ENCODE results near the gene ZNF813. TPM values are rescaled to one million over a fixed set of nuclear protein-coding genes. Genes with fewer than 3 reads are reported as not detected.
A peak's percentile ranks its signal among the peaks of the same experiment; 100 is the strongest.
"Not testable (repeated sequence)": the region's sequence is repeated elsewhere in the genome, so short reads cannot be mapped to it uniquely, and the experiment has no call there.

The ZNF813 gene
- total RNA-seq, 2 experiments from 2014 or later, result 5.8 to 7.4 TPM

DNA sequence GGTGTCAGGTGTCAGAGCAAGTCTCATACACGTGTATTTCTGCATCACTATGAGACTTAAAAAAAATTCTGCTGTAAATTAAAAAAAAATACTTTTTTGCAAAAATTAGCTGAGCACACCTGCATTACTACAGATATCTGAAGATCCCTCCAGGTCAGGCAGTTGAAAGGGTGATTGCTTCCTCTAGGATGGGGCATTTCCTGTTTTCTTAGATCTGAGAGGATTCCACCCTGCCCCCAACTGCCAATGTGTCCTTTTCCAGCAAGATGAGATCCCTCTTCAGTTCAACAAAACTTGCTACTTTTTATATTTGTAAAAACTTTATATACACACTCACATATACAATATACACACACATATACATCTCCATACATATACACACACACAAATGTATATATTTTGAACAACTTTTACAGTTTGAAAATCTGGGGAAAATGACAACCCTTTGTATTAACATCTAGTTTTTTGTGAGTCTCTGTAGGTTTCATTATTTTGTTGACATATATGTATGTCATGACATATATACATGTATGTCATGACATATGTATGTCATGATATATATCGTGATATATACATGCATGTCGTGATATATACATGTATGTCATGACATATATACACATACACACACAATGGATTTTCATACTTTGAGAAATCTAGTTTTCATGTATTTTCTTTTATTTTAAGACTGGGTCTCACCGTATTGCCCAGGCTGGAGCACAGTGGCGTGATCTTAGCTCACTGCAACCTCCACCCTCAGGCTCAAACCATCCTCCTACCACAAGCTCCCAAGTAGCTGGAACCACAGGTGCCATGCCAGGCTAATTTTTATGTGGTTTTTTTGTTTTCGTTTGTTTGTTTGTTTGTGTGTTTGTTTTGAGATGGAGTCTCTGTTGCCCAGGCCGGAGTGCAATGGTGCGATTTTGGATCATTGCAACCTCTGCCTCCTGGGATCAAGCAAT lies 17.8 kb downstream of the ZNF813 start:
- CTCF ChIA-PET, result no interaction called here
- H3K27ac Mint-ChIP-seq, result no peak overlapping the region

DNA sequence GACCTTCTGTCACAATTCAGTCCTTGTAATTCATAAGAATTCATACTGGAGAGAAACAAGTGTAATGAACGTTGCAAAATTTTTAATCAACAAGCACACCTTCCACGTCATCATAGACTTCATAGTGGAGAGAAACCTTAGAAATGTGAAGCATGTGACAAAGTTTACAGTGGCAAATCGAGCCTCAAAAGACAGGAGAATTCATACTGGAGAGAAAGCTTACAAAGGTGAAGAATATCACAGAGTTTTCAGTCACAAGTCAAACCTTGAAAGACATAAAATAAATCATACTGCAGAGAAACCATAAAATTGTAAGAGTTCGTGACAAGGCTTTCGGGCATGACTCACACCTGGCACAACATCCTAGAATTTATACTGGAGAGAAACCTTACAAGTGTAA lies 24.6 kb downstream of the ZNF813 start:
- Mint-ChIP-seq H3K9me3 (ENCODE audit: low read depth) (peaks cover 62% of the 10 kb centered on the region), H3K27ac (no peak overlapping the region), H3K27me3 (no peaks in the 10 kb centered on the region), H3K4me1 (no peaks in the 10 kb centered on the region), H3K36me3 (ENCODE audit: low read depth) (peaks cover 75% of the 10 kb centered on the region), H3K4me3 (no peak overlapping the region)
- CTCF ChIA-PET, result no interaction called here
- intact Hi-C loops (cut with DNase I, micrococcal nuclease), result no loop called here
- ATAC-seq (no peak), DNase-seq (no peak)
- POLR2A ChIA-PET, result no interaction called here

More for the DNA sequence above, 17.8 kb downstream of the ZNF813 start:
- ATAC-seq (no peak), DNase-seq (no peak)
- peaks cover 49% of the 10 kb centered on the region for H3K9me3 Mint-ChIP-seq (ENCODE audit: low read depth)
- POLR2A ChIA-PET, result no interaction called here
- no peak overlapping the region for H3K4me3 Mint-ChIP-seq
- H3K36me3 Mint-ChIP-seq (ENCODE audit: low read depth), result peaks cover 87% of the 10 kb centered on the region
- no peaks in the 10 kb centered on the region for H3K4me1 Mint-ChIP-seq
- no peaks in the 10 kb centered on the region for H3K27me3 Mint-ChIP-seq
- intact Hi-C loops (cut with DNase I, micrococcal nuclease), result no loop called here

DNA sequence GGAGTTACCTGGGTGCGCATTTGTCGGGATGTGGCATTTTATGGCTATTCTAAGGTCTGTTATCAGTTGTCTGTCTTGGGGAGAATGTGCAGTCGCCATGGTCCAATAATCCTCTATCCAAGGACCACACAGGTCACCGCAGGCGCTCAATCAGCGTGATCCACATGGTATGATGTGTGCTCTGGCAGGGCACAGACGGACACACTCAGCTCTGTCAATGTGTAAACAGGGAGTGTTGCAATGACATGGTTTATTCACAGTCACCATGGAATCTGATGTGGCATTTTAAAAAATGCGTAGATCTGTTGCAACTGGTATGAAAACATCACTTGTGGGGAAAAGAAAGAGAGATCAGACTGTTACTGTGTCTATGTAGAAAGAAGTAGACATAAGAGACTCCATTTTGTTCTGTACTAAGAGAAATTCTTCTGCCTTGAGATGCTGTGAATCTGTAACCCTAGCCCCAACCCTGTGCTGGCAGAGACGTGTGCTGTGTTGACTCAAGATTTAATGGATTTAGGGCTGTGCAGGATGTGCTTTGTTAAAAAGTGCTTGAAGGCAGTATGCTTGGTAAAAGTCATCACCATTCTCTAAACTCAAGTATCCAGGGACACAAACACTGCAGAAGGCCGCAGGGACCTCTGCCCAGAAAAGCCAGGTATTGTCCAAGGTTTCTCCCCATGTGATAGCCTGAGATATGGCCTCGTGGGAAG lies 29.9 kb downstream of the ZNF813 start:
- Mint-ChIP-seq H3K36me3 (ENCODE audit: low read depth) (peaks cover 24% of the 10 kb centered on the region), H3K9me3 (ENCODE audit: low read depth) (peaks cover 44% of the 10 kb centered on the region)
- H3K4me1 Mint-ChIP-seq; H3K27me3 Mint-ChIP-seq; ATAC-seq; POLR2A ChIA-PET; intact Hi-C loops (cut with DNase I, micrococcal nuclease); DNase-seq; CTCF ChIA-PET; H3K27ac Mint-ChIP-seq; H3K4me3 Mint-ChIP-seq: not testable (repeated sequence)

DNA sequence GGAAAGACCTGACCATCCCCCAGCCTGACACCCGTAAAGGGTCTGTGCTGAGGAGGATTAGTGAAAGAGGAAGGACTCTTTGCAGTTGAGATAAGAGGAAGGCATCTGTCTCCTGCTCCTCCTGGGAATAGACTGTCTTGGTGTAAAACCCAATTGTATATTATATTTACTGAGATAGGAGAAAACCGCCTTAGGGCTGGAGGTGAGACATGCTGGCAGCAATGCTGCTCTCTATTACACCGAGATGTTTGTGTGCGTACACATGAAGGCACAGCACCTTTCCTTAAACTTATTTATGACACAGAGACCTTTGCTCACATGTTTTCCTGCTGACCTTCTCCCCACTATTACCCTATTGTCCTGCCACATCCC lies 30.5 kb downstream of the ZNF813 start:
- H3K27me3 Mint-ChIP-seq; DNase-seq; intact Hi-C loops (cut with DNase I, micrococcal nuclease); H3K27ac Mint-ChIP-seq; ATAC-seq; H3K4me3 Mint-ChIP-seq; H3K4me1 Mint-ChIP-seq; CTCF ChIA-PET; POLR2A ChIA-PET: not testable (repeated sequence)
- Mint-ChIP-seq H3K9me3 (ENCODE audit: low read depth) (peaks cover 39% of the 10 kb centered on the region), H3K36me3 (ENCODE audit: low read depth) (peaks cover 18% of the 10 kb centered on the region)

DNA sequence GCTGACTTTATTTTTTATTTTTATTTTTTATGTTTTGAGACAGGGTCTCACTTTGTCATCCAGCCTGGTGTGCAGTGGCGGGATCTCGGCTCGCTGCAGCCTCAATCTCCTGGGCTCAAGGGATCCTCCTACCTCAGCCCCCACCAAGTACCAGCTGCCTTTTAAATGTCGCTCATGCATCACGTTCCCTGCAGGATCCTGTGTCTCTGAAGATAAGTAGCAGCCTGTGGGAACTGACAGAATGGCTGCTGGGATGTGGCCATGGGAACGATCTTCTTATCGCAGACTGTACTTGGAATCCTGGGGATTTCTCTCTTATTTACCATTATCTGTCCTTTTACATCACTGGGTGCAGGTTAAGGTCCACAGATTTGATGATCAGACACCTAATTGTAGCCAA lies 35.6 kb downstream of the ZNF813 start:
- DNase-seq; H3K27ac Mint-ChIP-seq; POLR2A ChIA-PET; H3K36me3 Mint-ChIP-seq (ENCODE audit: low read depth); H3K4me3 Mint-ChIP-seq; H3K4me1 Mint-ChIP-seq; ATAC-seq; intact Hi-C loops (cut with DNase I, micrococcal nuclease); CTCF ChIA-PET: not testable (repeated sequence)
- H3K27me3 Mint-ChIP-seq, result peaks cover 22% of the 10 kb centered on the region
- peaks cover 13% of the 10 kb centered on the region for H3K9me3 Mint-ChIP-seq (ENCODE audit: low read depth)

DNA sequence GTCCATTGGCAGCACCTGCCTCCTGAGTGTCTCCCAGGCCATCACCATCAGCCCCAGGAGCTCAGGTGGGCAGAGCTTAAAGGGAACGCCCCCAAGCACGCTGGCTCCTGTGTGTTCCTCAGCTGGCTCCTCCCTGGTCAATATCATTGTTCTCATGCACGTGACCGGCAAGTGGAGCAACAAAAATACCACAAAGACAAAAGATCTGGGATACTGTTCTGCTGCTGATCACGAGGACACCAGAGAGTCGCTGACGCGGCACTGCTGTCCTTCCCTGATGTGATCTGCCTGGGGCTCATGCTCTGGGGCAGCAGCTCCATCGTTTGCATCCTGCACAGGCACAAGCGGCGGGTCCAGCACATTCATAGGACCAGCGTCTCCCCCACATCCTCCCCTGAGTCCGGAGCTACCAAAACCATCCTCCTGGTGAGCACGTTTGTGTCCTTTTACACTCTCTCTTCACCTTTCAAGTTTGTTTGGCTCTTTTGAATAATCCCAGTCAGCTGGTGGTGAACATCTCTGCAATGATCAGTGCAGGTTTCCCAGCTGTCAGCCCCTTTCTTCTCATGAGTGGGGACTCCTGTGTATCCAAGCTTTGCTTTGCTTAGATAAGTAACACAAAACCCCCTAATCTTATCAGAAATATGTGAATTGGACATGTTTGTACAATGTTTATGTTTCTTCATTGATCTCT lies 36.3 kb downstream of the ZNF813 start:
- CTCF ChIA-PET; ATAC-seq; H3K4me1 Mint-ChIP-seq; H3K27ac Mint-ChIP-seq; DNase-seq; H3K4me3 Mint-ChIP-seq; H3K36me3 Mint-ChIP-seq (ENCODE audit: low read depth); POLR2A ChIA-PET; H3K9me3 Mint-ChIP-seq (ENCODE audit: low read depth): not testable (repeated sequence)
- peaks cover 24% of the 10 kb centered on the region for H3K27me3 Mint-ChIP-seq
- intact Hi-C loops (cut with DNase I, micrococcal nuclease), result loop anchor here in 1 of 2 experiments (1.0 kb wide), 1 partner anchor 242 kb away; no protein-coding TSS in a partner anchor

DNA sequence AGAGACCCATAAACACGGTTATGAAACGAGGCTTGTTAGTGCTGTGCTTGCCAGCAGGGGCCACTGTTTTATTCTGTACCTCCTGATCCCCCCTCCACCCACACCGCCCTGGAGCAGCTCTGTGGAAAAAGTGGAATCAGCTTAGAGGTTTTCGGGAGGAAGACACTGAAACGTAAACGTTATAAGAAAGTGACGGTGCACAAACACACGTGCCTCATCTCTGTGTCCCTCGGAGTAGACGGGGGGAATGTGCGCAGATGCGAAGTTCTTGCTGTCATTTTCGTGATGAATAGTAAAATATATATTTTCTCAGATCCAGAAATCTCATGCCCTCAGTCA lies 36.8 kb downstream of the ZNF813 start:
- CTCF ChIA-PET; H3K36me3 Mint-ChIP-seq (ENCODE audit: low read depth); H3K4me3 Mint-ChIP-seq; H3K9me3 Mint-ChIP-seq (ENCODE audit: low read depth); H3K4me1 Mint-ChIP-seq; POLR2A ChIA-PET; H3K27ac Mint-ChIP-seq: not testable (repeated sequence)
- DNase-seq (peak; percentile 14), ATAC-seq (peak; percentile 53)
- H3K27me3 Mint-ChIP-seq, result peaks cover 27% of the 10 kb centered on the region
- intact Hi-C loops (cut with DNase I, micrococcal nuclease), result loop anchor here in 1 of 2 experiments (1.0 kb wide), 1 partner anchor 242 kb away; no protein-coding TSS in a partner anchor

DNA sequence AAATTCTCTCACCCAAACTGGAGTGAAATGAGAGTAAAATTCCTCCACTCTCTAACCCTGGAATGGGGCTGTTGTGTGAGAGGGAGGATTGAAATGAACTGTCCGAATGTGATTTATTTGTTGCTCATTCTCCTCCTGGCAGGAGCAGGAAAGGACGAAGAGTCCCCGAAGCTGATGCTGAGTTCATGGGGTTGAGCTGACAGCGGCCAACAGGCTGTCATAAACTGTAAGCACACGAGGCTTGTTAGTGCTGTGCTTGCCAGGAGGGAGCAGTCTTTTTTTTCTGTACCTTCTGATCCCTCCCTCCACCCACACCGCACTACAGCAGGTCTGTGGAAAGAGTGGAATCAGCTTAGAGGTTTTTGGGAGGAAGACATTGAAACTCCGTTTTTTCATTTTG lies 37.4 kb downstream of the ZNF813 start:
- POLR2A ChIA-PET, result no interaction called here
- intact Hi-C loops (cut with DNase I, micrococcal nuclease), result loop anchor here in 1 of 2 experiments (1.0 kb wide), 1 partner anchor 241 kb away; no protein-coding TSS in a partner anchor
- no peak overlapping the region for H3K27ac Mint-ChIP-seq

DNA sequence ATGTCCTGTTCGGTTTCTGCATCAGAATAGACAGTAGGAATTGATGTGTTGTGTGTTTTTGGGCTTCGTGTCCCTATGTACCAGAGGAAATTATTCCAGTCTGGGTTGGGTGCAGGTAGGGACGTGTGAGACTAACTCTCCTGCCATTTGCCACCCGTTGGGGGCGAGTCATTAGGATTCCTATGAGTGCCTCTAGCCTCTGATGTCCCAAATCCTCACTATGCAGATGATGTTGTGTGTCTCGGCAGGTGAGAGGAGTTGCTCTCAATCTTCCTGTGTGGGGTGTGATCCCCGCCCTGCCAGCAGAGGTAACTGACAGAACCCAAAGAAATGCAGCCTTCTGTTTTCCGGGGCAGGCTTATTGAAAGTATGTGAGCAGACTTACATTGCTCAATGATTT lies 39.2 kb downstream of the ZNF813 start:
- CTCF ChIA-PET, result no interaction called here

More for the DNA sequence above, 37.4 kb downstream of the ZNF813 start:
- Mint-ChIP-seq H3K36me3 (ENCODE audit: low read depth) (peaks cover 1% of the 10 kb centered on the region), H3K4me3 (no peak overlapping the region), H3K4me1 (no peaks in the 10 kb centered on the region), H3K9me3 (ENCODE audit: low read depth) (peaks cover 6% of the 10 kb centered on the region), H3K27me3 (peaks cover 27% of the 10 kb centered on the region)
- DNase-seq, result no peak
- CTCF ChIA-PET, result no interaction called here
- ATAC-seq, result no peak

DNA sequence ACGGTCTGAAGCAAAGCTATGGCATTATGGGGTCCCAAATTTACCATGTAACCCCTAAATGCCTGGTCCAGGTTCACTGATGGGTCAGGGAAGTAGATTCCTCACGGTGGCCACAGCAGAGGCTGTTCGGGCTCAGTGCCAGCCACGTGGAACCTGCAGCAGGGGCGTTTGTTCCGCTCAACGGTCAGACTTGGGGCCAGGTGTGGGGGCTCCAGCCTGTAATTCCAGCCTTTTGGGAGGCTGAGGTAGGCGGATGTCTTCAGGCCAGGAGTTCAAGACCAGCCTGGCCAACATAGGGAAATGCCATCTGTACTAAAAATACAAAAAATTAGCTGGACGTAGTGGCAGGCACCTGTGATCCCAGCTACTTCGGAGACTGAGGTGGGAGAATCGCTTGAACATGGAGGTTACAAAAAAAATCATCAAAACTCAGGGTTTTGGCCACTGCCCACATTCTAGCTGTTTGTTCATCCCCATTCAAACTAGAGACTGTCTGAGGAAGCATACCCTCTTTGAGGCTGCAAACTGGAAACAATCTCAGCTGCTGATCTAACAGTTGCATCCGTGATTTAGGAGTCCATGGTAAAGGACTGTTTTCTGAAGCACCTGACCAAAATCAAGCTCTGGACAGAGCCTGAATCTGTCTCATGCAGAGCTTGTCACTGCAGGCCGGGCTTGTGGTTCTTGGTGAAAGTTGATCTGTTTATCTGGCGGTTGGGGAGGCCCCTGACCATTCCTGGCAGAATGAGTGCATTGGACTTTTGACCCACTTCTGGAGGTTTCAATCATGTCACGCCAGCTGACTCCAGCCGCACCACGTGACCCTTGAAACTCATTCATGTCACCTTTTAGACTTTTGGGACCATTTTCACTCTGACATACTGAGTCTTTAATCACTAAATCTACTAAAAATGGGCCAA lies 40.2 kb downstream of the ZNF813 start:
- peaks cover 1% of the 10 kb centered on the region for H3K36me3 Mint-ChIP-seq (ENCODE audit: low read depth)
- CTCF ChIA-PET, result interaction anchor here (0.6 to 1.3 kb wide), 2 partner anchors 51 to 82 kb away, joined by 3 to 4 read pairs; no protein-coding TSS in a partner anchor
- H3K4me1 Mint-ChIP-seq, result no peaks in the 10 kb centered on the region
- no peak for ATAC-seq
- intact Hi-C loops (cut with DNase I, micrococcal nuclease), result no loop called here
- no peak overlapping the region for H3K27ac Mint-ChIP-seq
- peaks cover 20% of the 10 kb centered on the region for H3K27me3 Mint-ChIP-seq
- no peak for DNase-seq
- H3K9me3 Mint-ChIP-seq (ENCODE audit: low read depth), result peaks cover 2% of the 10 kb centered on the region
- POLR2A ChIA-PET, result no interaction called here
- no peak overlapping the region for H3K4me3 Mint-ChIP-seq

More for the DNA sequence above, 39.2 kb downstream of the ZNF813 start:
- ATAC-seq (no peak), DNase-seq (no peak)
- intact Hi-C loops (cut with DNase I, micrococcal nuclease), result no loop called here
- H3K36me3 Mint-ChIP-seq (ENCODE audit: low read depth), result peaks cover 1% of the 10 kb centered on the region
- H3K27ac Mint-ChIP-seq, result no peak overlapping the region
- H3K4me3 Mint-ChIP-seq, result no peak overlapping the region
- POLR2A ChIA-PET, result no interaction called here
- H3K9me3 Mint-ChIP-seq (ENCODE audit: low read depth), result peaks cover 2% of the 10 kb centered on the region
- H3K4me1 Mint-ChIP-seq, result no peaks in the 10 kb centered on the region
- H3K27me3 Mint-ChIP-seq, result peaks cover 23% of the 10 kb centered on the region

DNA sequence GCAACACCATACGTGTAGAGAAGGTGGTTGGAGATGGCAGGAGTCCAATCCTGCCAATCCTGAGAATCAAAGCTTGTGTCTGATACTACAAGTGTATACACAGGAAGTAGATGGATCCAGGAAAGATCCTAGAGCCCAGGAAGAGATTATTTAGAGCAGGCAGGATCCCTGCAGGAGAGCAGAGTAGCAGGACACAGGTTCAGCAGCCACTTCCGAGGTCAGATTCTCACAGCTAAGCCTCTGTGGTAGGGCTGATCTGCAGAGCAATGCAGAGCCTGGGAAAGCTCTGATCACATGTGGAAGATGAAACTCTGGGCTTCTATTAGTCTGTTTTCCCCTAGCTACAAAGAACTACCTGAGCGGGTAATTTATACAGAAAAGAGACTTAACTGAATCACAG lies 41.9 kb downstream of the ZNF813 start:
- Mint-ChIP-seq H3K27ac (no peak overlapping the region), H3K36me3 (ENCODE audit: low read depth) (peaks cover 1% of the 10 kb centered on the region), H3K4me1 (no peaks in the 10 kb centered on the region), H3K27me3 (peaks cover 16% of the 10 kb centered on the region), H3K4me3 (no peak overlapping the region), H3K9me3 (ENCODE audit: low read depth) (no peaks in the 10 kb centered on the region)
- DNase-seq, result no peak
- intact Hi-C loops (cut with DNase I, micrococcal nuclease), result no loop called here
- ChIA-PET POLR2A (interaction anchor here (1.2 kb wide), 1 partner anchor 11 kb away, joined by 5 read pairs; no protein-coding TSS in a partner anchor), CTCF (no interaction called here)
- no peak for ATAC-seq

Data from activated CD4-positive, alpha-beta T cell treated with anti-CD3 and anti-CD28 coated beads for 36 hours (primary cell).